Measurements from ENCODE around the gene GUCY1A1.

Gene GUCY1A1

DNA sequence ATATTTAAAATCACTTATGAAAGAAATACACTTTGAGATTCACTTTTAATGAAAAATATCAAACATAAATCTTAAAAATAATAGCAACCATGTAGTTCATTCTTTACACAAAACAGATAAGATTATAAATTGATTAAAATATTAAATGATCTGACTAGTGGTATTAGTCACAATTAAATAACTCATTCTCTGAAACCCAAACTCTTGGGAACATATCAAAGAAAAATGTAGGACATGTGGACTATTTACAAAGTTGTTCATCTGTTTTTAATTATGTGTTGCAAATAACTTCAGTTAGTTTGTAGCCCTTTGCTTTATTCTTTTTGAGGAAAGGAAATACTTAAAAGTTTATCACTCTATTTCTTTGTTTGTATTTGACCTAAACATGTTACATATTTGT, 9.5 kb upstream of the GUCY1A1 start (continued):
- TF ChIP-seq, protein P1, sequence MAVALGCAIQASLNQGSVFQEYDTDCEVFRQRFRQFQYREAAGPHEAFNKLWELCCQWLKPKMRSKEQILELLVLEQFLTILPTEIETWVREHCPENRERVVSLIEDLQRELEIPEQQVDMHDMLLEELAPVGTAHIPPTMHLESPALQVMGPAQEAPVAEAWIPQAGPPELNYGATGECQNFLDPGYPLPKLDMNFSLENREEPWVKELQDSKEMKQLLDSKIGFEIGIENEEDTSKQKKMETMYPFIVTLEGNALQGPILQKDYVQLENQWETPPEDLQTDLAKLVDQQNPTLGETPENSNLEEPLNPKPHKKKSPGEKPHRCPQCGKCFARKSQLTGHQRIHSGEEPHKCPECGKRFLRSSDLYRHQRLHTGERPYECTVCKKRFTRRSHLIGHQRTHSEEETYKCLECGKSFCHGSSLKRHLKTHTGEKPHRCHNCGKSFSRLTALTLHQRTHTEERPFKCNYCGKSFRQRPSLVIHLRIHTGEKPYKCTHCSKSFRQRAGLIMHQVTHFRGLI (tag by site-specific recombination; IDR thresholded peaks at IDR 0.05): no peak
- TF ChIP-seq ZNF621 (tag by site-specific recombination; IDR thresholded peaks at IDR 0.05) (no peak), ZNF830 (tag by site-specific recombination; IDR thresholded peaks at IDR 0.05; ENCODE audit: low read depth) (no peak)

DNA sequence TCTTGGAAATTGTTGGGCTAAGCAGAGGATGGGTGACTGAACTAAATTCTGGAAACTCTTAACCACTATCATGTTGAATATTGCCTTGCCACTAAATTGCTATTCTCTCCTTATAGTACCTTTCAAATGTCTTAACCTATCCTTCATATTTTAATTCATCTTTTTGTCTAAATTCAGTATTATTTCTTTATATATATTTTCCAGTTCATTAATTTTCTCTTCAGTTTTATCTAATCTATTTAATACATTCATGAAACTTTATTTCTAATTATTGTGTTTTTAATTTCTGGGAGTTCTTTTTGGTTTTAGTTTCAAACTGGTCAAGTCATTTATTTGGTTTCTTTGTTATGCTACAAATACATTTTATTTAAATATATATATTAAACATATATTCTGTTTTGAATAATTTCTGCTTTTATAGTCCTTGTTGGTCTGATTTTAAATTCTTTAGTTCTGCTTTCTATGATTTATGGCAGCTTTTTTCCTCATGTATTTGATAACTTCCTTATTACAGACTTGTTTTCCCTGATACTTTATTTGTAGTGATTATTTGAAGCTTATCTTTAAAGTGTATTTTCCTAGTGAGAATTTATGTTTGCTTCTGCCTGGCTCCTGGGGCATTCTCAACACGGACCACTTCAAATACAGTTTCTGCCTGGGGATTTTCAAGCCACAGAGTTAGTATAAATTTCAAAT, 8.5 kb upstream of the GUCY1A1 start:
- Histone ChIP-seq H3K4me3 (ENCODE audit: low read depth, low read length) (no peak overlapping the region), H3K36me3 (ENCODE audit: control insufficient read depth in 2 of 2, insufficient read depth in 1 of 2, low read length in 2 of 2) (no peaks in the 10 kb centered on the region), H3K9me3 (ENCODE audit: control insufficient read depth, insufficient read depth, low read depth, low read length) (no peaks in the 10 kb centered on the region), H3K27ac (ENCODE audit: extremely low read depth, low read depth, low read length) (no peak overlapping the region), H3K4me1 (ENCODE audit: control insufficient read depth, insufficient read depth, low read length) (no peaks in the 10 kb centered on the region)
- no peak for TF ChIP-seq ZNF416 (tag by site-specific recombination; IDR thresholded peaks at IDR 0.05)
- TF ChIP-seq ZSCAN30 (tag by site-specific recombination; IDR thresholded peaks at IDR 0.05): no peak
- no peak for TF ChIP-seq ZNF341 (tag by site-specific recombination; IDR thresholded peaks at IDR 0.05; ENCODE audit: low read depth)
- no peak for TF ChIP-seq ZNF791 (tag by site-specific recombination; IDR thresholded peaks at IDR 0.05)
- TF ChIP-seq ZBTB20 (tag by site-specific recombination; IDR thresholded peaks at IDR 0.05): no peak
- no peak for TF ChIP-seq ZNF391 (tag by site-specific recombination; IDR thresholded peaks at IDR 0.05; ENCODE audit: borderline replicate concordance, low read depth)
- no peak for TF ChIP-seq ZNF549 (tag by site-specific recombination; IDR thresholded peaks at IDR 0.05)
- no peak for TF ChIP-seq KLF16 (tag by site-specific recombination; IDR thresholded peaks at IDR 0.05)
- TF ChIP-seq, protein P2, sequence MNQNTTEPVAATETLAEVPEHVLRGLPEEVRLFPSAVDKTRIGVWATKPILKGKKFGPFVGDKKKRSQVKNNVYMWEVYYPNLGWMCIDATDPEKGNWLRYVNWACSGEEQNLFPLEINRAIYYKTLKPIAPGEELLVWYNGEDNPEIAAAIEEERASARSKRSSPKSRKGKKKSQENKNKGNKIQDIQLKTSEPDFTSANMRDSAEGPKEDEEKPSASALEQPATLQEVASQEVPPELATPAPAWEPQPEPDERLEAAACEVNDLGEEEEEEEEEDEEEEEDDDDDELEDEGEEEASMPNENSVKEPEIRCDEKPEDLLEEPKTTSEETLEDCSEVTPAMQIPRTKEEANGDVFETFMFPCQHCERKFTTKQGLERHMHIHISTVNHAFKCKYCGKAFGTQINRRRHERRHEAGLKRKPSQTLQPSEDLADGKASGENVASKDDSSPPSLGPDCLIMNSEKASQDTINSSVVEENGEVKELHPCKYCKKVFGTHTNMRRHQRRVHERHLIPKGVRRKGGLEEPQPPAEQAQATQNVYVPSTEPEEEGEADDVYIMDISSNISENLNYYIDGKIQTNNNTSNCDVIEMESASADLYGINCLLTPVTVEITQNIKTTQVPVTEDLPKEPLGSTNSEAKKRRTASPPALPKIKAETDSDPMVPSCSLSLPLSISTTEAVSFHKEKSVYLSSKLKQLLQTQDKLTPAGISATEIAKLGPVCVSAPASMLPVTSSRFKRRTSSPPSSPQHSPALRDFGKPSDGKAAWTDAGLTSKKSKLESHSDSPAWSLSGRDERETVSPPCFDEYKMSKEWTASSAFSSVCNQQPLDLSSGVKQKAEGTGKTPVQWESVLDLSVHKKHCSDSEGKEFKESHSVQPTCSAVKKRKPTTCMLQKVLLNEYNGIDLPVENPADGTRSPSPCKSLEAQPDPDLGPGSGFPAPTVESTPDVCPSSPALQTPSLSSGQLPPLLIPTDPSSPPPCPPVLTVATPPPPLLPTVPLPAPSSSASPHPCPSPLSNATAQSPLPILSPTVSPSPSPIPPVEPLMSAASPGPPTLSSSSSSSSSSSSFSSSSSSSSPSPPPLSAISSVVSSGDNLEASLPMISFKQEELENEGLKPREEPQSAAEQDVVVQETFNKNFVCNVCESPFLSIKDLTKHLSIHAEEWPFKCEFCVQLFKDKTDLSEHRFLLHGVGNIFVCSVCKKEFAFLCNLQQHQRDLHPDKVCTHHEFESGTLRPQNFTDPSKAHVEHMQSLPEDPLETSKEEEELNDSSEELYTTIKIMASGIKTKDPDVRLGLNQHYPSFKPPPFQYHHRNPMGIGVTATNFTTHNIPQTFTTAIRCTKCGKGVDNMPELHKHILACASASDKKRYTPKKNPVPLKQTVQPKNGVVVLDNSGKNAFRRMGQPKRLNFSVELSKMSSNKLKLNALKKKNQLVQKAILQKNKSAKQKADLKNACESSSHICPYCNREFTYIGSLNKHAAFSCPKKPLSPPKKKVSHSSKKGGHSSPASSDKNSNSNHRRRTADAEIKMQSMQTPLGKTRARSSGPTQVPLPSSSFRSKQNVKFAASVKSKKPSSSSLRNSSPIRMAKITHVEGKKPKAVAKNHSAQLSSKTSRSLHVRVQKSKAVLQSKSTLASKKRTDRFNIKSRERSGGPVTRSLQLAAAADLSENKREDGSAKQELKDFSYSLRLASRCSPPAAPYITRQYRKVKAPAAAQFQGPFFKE (tag by site-specific recombination; IDR thresholded peaks at IDR 0.05; ENCODE audit: borderline replicate concordance): no peak
- TF ChIP-seq PRDM1 (tag by site-specific recombination; IDR thresholded peaks at IDR 0.05): no peak
- no peak for TF ChIP-seq MEIS1 (CRISPR knock-in tag; IDR thresholded peaks at IDR 0.05; ENCODE audit: borderline replicate concordance)
- CTCF ChIA-PET: interaction anchor here (1.2 kb wide), 1 partner anchor 123 kb away, joined by 3 read pairs; no protein-coding TSS in a partner anchor
- POLR2A ChIA-PET: no interaction called here

DNA sequence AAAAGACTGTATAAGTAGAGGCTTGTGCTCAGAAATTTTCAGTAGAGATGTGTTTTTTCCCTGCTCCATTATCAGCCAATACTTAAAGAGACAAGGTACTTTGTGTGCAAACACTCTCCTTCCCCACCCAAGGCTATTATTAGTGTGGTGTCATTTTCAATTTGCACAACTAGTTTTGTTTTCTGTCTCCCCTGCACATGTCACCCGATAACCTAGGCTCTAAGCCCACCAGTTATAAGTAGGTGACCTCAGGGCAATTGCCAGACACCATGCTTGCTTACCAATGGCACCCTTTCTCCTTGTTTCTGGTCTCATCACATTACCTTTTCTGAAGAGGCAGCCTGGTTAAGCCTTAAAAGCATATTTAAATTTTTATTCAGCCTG, 8.0 kb upstream of the GUCY1A1 start:
- H3K27ac ChIP-seq (ENCODE audit: extremely low read depth, low read depth, low read length): no peak overlapping the region
- H3K4me3 ChIP-seq (ENCODE audit: low read depth, low read length): no peak overlapping the region
- H3K36me3 ChIP-seq (ENCODE audit: control insufficient read depth in 2 of 2, insufficient read depth in 1 of 2, low read length in 2 of 2): no peaks in the 10 kb centered on the region
- H3K9me3 ChIP-seq (ENCODE audit: control insufficient read depth, insufficient read depth, low read depth, low read length): no peaks in the 10 kb centered on the region
- POLR2A ChIA-PET: no interaction called here
- CTCF ChIA-PET: interaction anchor here (1.2 kb wide), 1 partner anchor 122 kb away, joined by 3 read pairs; no protein-coding TSS in a partner anchor
- H3K4me1 ChIP-seq (ENCODE audit: control insufficient read depth, insufficient read depth, low read length): no peaks in the 10 kb centered on the region
- TF ChIP-seq ZNF76 (tag by site-specific recombination; IDR thresholded peaks at IDR 0.05; ENCODE audit: borderline replicate concordance, low read depth): no peak
- TF ChIP-seq ZBTB21 (tag by site-specific recombination; IDR thresholded peaks at IDR 0.05): no peak
- TF ChIP-seq, protein P3, sequence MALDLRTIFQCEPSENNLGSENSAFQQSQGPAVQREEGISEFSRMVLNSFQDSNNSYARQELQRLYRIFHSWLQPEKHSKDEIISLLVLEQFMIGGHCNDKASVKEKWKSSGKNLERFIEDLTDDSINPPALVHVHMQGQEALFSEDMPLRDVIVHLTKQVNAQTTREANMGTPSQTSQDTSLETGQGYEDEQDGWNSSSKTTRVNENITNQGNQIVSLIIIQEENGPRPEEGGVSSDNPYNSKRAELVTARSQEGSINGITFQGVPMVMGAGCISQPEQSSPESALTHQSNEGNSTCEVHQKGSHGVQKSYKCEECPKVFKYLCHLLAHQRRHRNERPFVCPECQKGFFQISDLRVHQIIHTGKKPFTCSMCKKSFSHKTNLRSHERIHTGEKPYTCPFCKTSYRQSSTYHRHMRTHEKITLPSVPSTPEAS (tag by site-specific recombination; IDR thresholded peaks at IDR 0.05): no peak
- TF ChIP-seq KLF9 (tag by site-specific recombination; IDR thresholded peaks at IDR 0.05; ENCODE audit: low read depth): no peak
- TF ChIP-seq, protein P4, sequence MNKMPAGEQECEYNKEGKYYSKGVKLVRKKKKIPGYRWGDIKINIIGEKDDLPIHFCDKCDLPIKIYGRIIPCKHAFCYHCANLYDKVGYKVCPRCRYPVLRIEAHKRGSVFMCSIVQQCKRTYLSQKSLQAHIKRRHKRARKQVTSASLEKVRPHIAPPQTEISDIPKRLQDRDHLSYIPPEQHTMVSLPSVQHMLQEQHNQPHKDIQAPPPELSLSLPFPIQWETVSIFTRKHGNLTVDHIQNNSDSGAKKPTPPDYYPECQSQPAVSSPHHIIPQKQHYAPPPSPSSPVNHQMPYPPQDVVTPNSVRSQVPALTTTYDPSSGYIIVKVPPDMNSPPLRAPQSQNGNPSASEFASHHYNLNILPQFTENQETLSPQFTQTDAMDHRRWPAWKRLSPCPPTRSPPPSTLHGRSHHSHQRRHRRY (tag by site-specific recombination; IDR thresholded peaks at IDR 0.05): no peak
- no peak for TF ChIP-seq ZNF843 (tag by site-specific recombination; IDR thresholded peaks at IDR 0.05)
- TF ChIP-seq ZNF521 (tag by site-specific recombination; IDR thresholded peaks at IDR 0.05): no peak
- no peak for TF ChIP-seq KLF16 (tag by site-specific recombination; IDR thresholded peaks at IDR 0.05)
- no peak for TF ChIP-seq ZNF837 (tag by site-specific recombination; IDR thresholded peaks at IDR 0.05)

Data from HEK293 (cell line).